ENCODE results near the gene MAPK12.

The MAPK12 gene

GRCh38 chr22:50264946-50265669, 3.6 kb upstream of the MAPK12 start:
- no peak for FAIRE-seq

GRCh38 chr22:50264104-50264745, 2.7 kb upstream of the MAPK12 start:
- no peak for FAIRE-seq

- no peak for FAIRE-seq
Measured at GRCh38 chr22:50262973-50263617, 1.6 kb upstream of the MAPK12 start.

- no peak for FAIRE-seq
Measured at GRCh38 chr22:50262460-50262911, 1.0 kb upstream of the MAPK12 start.

GRCh38 chr22:50260801-50261614, 475 bp downstream of the MAPK12 start:
- FAIRE-seq: no peak

GRCh38 chr22:50260434-50260800, 1.1 kb downstream of the MAPK12 start:
- FAIRE-seq: no peak

- no peak for FAIRE-seq
Measured at GRCh38 chr22:50259302-50259701, 2.2 kb downstream of the MAPK12 start.

GRCh38 chr22:50258361-50259292, 2.9 kb downstream of the MAPK12 start:
- no peak for FAIRE-seq

GRCh38 chr22:50257451-50258360, 3.8 kb downstream of the MAPK12 start:
- FAIRE-seq: no peak

- FAIRE-seq: no peak
Measured at GRCh38 chr22:50257041-50257440, 4.4 kb downstream of the MAPK12 start.

- FAIRE-seq: no peak
Measured at GRCh38 chr22:50256258-50256862, 5.1 kb downstream of the MAPK12 start.

GRCh38 chr22:50255607-50256006, 5.9 kb downstream of the MAPK12 start:
- FAIRE-seq: no peak

GRCh38 chr22:50255099-50255498, 6.4 kb downstream of the MAPK12 start:
- no peak for FAIRE-seq

GRCh38 chr22:50253941-50254340, 7.5 kb downstream of the MAPK12 start:
- FAIRE-seq: no peak

GRCh38 chr22:50253046-50253915, 8.2 kb downstream of the MAPK12 start:
- FAIRE-seq: no peak

- peak; percentile 67 for FAIRE-seq
Measured at GRCh38 chr22:50252082-50253045, 9.1 kb downstream of the MAPK12 start.

GRCh38 chr22:50251477-50252081, 9.9 kb downstream of the MAPK12 start:
- no peak for FAIRE-seq
